ENCODE measurements around the gene TRIM59. TPM values are rescaled to one million over a fixed set of nuclear protein-coding genes. Genes with fewer than 3 reads are reported as not detected.

The TRIM59 gene
- total and polyA plus RNA-seq, 12 donors, result 0.32 to 10.1 (median 1.0) TPM

- Histone ChIP-seq H3K4me3 (no peak overlapping the region), H3K36me3 (replicated peaks in 1 of 2) (peaks cover 0 to 10% of the 10 kb centered on the region in 2 donors), H3K27ac (no peak overlapping the region), H3K4me1 (replicated peaks in 1 of 2) (no peaks in the 10 kb centered on the region), H3K27me3 (no peaks in the 10 kb centered on the region), H3K9me3 (replicated peaks in 1 of 3) (no peaks in the 10 kb centered on the region)
- TF ChIP-seq CTCF (IDR thresholded peaks at IDR 0.05) (peak; percentile 40 to 96 (median 82)), POLR2A (IDR thresholded peaks at IDR 0.05) (no peak)
- intact Hi-C loops (cut with DNase I), result loop anchor here (5.0 to 10.0 kb wide), 3 partner anchors 249 to 381 kb away; no protein-coding TSS in a partner anchor
- DNase-seq, result peak; percentile 55 to 83 (median 67)
- WGBS, 4 donors, result 36 to 39% (median 39%) methylated on average over 3 of the region's 3 CpGs
Measured at GRCh38 chr3:160413613-160414248, 35.9 kb downstream of the TRIM59 start.

GRCh38 chr3:160412477-160412876 lies 37.1 kb downstream of the TRIM59 start:
- TF ChIP-seq CTCF (IDR thresholded peaks at IDR 0.05) (no peak), POLR2A (IDR thresholded peaks at IDR 0.05) (no peak)
- Histone ChIP-seq H3K27me3 (no peaks in the 10 kb centered on the region), H3K4me1 (replicated peaks in 1 of 2) (no peaks in the 10 kb centered on the region), H3K9me3 (replicated peaks in 1 of 3) (no peaks in the 10 kb centered on the region), H3K36me3 (replicated peaks in 1 of 2) (peaks cover 0 to 10% of the 10 kb centered on the region in 2 donors), H3K27ac (no peak overlapping the region), H3K4me3 (no peak overlapping the region)
- WGBS, 4 donors, result 37 to 89% (median 66%) methylated on average over 1 of the region's 1 CpG
- intact Hi-C loops (cut with DNase I), result loop anchor here (5.0 to 10.0 kb wide), 3 partner anchors 248 to 380 kb away; no protein-coding TSS in a partner anchor
- no peak for DNase-seq

GRCh38 chr3:160409812-160410610 lies 39.6 kb downstream of the TRIM59 start:
- no peak for DNase-seq
- intact Hi-C loops (cut with DNase I), result loop anchor here (5.0 to 10.0 kb wide), 3 partner anchors 245 to 378 kb away; no protein-coding TSS in a partner anchor
- no peak for TF ChIP-seq POLR2A (IDR thresholded peaks at IDR 0.05)
- no peak for TF ChIP-seq CTCF (IDR thresholded peaks at IDR 0.05)
- no peak overlapping the region for H3K27ac ChIP-seq
- H3K36me3 ChIP-seq (replicated peaks in 1 of 2), result no peaks in the 10 kb centered on the region
- no peaks in the 10 kb centered on the region for H3K27me3 ChIP-seq
- no peaks in the 10 kb centered on the region for H3K9me3 ChIP-seq (replicated peaks in 1 of 3)
- 76 to 83% (median 80%) methylated on average over 10 of the region's 10 CpGs for WGBS, 4 donors
- no peak overlapping the region for H3K4me3 ChIP-seq
- no peaks in the 10 kb centered on the region for H3K4me1 ChIP-seq (replicated peaks in 1 of 2)

GRCh38 chr3:160403796-160404470 lies 45.7 kb downstream of the TRIM59 start:
- WGBS, 4 donors, result 48 to 58% (median 54%) methylated on average over 7 of the region's 7 CpGs
- DNase-seq, result no peak
- intact Hi-C loops (cut with DNase I), result no loop called here
- TF ChIP-seq CTCF (IDR thresholded peaks at IDR 0.05), result no peak
- no peak for TF ChIP-seq POLR2A (IDR thresholded peaks at IDR 0.05)
- no peaks in the 10 kb centered on the region for H3K9me3 ChIP-seq (replicated peaks in 1 of 3)
- H3K27ac ChIP-seq, result peak overlapping the region in 1 of 5 donors; percentile 19
- no peaks in the 10 kb centered on the region for H3K36me3 ChIP-seq (replicated peaks in 1 of 2)
- H3K4me3 ChIP-seq, result peak overlapping the region in 1 of 4 donors; percentile 1
- no peaks in the 10 kb centered on the region for H3K4me1 ChIP-seq (replicated peaks in 1 of 2)
- H3K27me3 ChIP-seq, result no peaks in the 10 kb centered on the region

Data from adrenal gland (tissue), 12 donors.